H1 (cell line): ENCODE measurements around the gene SUGP2. TPM values are rescaled to one million over a fixed set of nuclear protein-coding genes. Genes with fewer than 3 reads are reported as not detected.

Experiments
- CTCF ChIA-PET: fragments of 300-600 bp; sonication (Branson Sonifier 250); formaldehyde crosslinking; loops from one replicate; lab custom pipeline; 2021; ENCODE audit not compliant: partially characterized antibody; lab: Charles Lee
- POLR2A ChIA-PET: fragments of 300-600 bp; sonication (Branson Sonifier 250); formaldehyde crosslinking; loops from one replicate; lab custom pipeline; 2021; ENCODE audit warnings: inconsistent platforms; ENCODE audit not compliant: partially characterized antibody; lab: Charles Lee
- DNase-seq, 2 experiments: peaks; one replicate each; pipeline versions ENCODE4 v3.0.0 to v3.0.0-alpha.2; 2010 to 2022; ENCODE audit warnings: low spot score in 2 of 2, low read depth in 1 of 2, mixed read lengths in 1 of 2
- FAIRE-seq: peaks from 2 replicates; lab custom pipeline; 2011; peaks lifted over from hg19 to GRCh38; lab: Jason Lieb, UNC
- H2AFZ ChIP-seq: 2 replicates; pipeline ENCODE4 v1.8.1; 2012; ENCODE audit warnings: low read length, inconsistent platforms
- H2AK5ac ChIP-seq: 2 replicates; pipeline ENCODE4 v1.6.1; 2013; ENCODE audit warnings: low read depth, low read length
- H2BK120ac ChIP-seq: replicated peaks from 2 replicates; pipeline ENCODE3; 2013; ENCODE audit warnings: low read depth, low read length, inconsistent platforms
- H2BK12ac ChIP-seq: 2 replicates; pipeline ENCODE4 v1.6.1; 2013; ENCODE audit warnings: low read depth, low read length
- H2BK15ac ChIP-seq: 2 replicates; pipeline ENCODE4 v1.6.1; 2013; ENCODE audit warnings: low read length
- H2BK20ac ChIP-seq: 2 replicates; pipeline ENCODE4 v1.6.1; 2013; ENCODE audit warnings: low read length
- H2BK5ac ChIP-seq: 2 replicates; pipeline ENCODE4 v1.6.1; 2013; ENCODE audit warnings: low read depth, low read length
- H3K14ac ChIP-seq: 2 replicates; pipeline ENCODE4 v1.6.1; 2013; ENCODE audit warnings: inconsistent platforms; ENCODE audit not compliant: insufficient read length
- H3K18ac ChIP-seq: 2 replicates; pipeline ENCODE4 v1.6.1; 2013; ENCODE audit warnings: low read length; ENCODE audit errors: extremely low read depth
- H3K23ac ChIP-seq: 2 replicates; pipeline ENCODE4 v1.6.1; 2013; ENCODE audit warnings: inconsistent platforms; ENCODE audit not compliant: insufficient read length
- H3K23me2 ChIP-seq: 2 replicates; pipeline ENCODE4 v1.6.1; 2013; ENCODE audit warnings: low read depth, low read length
- H3K27ac ChIP-seq: 2 replicates; pipeline ENCODE4 v1.6.1; 2011; ENCODE audit warnings: low read depth, low read length, inconsistent platforms
- H3K27me3 ChIP-seq, 4 experiments: replicated peaks in 1 of 4; 1 replicate in 1 of 4; 2 replicates in 3 of 4; pipeline versions ENCODE4 v1.6.1 to v1.8.1; 2011 to 2013; ENCODE audit warnings: low read length in 3 of 4, mild to moderate bottlenecking in 3 of 4, inconsistent platforms in 2 of 4, mixed read lengths in 2 of 4, moderate library complexity in 1 of 4; ENCODE audit not compliant: control insufficient read depth in 3 of 4, insufficient read depth in 3 of 4; ENCODE audit errors: extremely low read depth in 1 of 4
- H3K36me3 ChIP-seq, 4 experiments: 2 replicates each; pipeline versions ENCODE4 v1.6.1 to v1.8.1; 2011 to 2013; ENCODE audit warnings: mild to moderate bottlenecking in 4 of 4, low read length in 3 of 4, moderate library complexity in 2 of 4, control low read depth in 1 of 4, inconsistent platforms in 1 of 4; ENCODE audit not compliant: insufficient read depth in 4 of 4, control insufficient read depth in 2 of 4
- H3K4ac ChIP-seq: replicated peaks from 2 replicates; pipeline ENCODE3; 2013; ENCODE audit warnings: low read length, low read depth, mixed read lengths, inconsistent platforms; ENCODE audit not compliant: insufficient read length
- H3K4me1 ChIP-seq, 4 experiments: replicated peaks in 1 of 4; 1 replicate in 1 of 4; 2 replicates in 3 of 4; pipeline versions ENCODE4 v1.6.1 to v1.8.1; 2011 to 2013; ENCODE audit warnings: low read length in 3 of 4, inconsistent platforms in 2 of 4, mixed read lengths in 1 of 4; ENCODE audit not compliant: insufficient read depth in 4 of 4, control insufficient read depth in 3 of 4
- H3K4me2 ChIP-seq, 2 experiments: 2 replicates each; pipeline versions ENCODE4 v1.6.1 to v1.8.1; 2011 to 2013; ENCODE audit warnings: low read depth in 2 of 2, low read length in 2 of 2, control low read depth in 1 of 2, inconsistent platforms in 1 of 2, mild to moderate bottlenecking in 1 of 2; ENCODE audit not compliant: insufficient read depth in 1 of 2
- H3K4me3 ChIP-seq, 4 experiments: fragments of 200-600, 300-600 bp in 1 of 4; sonication (generic), shearing (Covaris generic), sonication (Bioruptor Twin) in 1 of 4; 2 replicates each; pipeline versions ENCODE4 v1.5.1 to v1.8.1; 2011 to 2016; ENCODE audit warnings: low read length in 4 of 4, low read depth in 3 of 4, control low read depth in 2 of 4, inconsistent platforms in 2 of 4, mild to moderate bottlenecking in 2 of 4, mixed read lengths in 1 of 4, moderate library complexity in 1 of 4; ENCODE audit not compliant: insufficient read depth in 2 of 4; ENCODE audit errors: extremely low read depth in 1 of 4
- H3K56ac ChIP-seq: replicated peaks from 2 replicates; pipeline ENCODE3; 2013; ENCODE audit warnings: low read depth, mild to moderate bottlenecking, mixed read lengths, low read length, inconsistent platforms; ENCODE audit not compliant: insufficient read length
- H3K79me1 ChIP-seq: 2 replicates; pipeline ENCODE4 v1.6.1; 2013; ENCODE audit warnings: low read depth, low read length, control low read depth
- H3K79me2 ChIP-seq, 2 experiments: 2 replicates each; pipeline versions ENCODE4 v1.6.1 to v1.8.1; 2012 to 2013; ENCODE audit warnings: low read length in 2 of 2, mild to moderate bottlenecking in 2 of 2, inconsistent platforms in 1 of 2; ENCODE audit not compliant: insufficient read depth in 2 of 2, control insufficient read depth in 1 of 2
- H3K9ac ChIP-seq, 4 experiments: replicated peaks in 1 of 4; 1 replicate in 1 of 4; 2 replicates in 3 of 4; pipeline versions ENCODE4 v1.6.1 to v1.8.1; 2011 to 2013; ENCODE audit warnings: low read depth in 3 of 4, low read length in 3 of 4, control low read depth in 2 of 4, mild to moderate bottlenecking in 2 of 4, moderate library complexity in 2 of 4, inconsistent platforms in 1 of 4; ENCODE audit errors: extremely low read depth in 1 of 4
- H3K9me3 ChIP-seq, 2 experiments: 2 replicates each; pipeline versions ENCODE4 v1.6.1 to v1.8.1; 2012 to 2013; ENCODE audit warnings: mild to moderate bottlenecking in 2 of 2, moderate library complexity in 2 of 2, control low read depth in 1 of 2, inconsistent platforms in 1 of 2, low read depth in 1 of 2, low read length in 1 of 2, mixed read lengths in 1 of 2; ENCODE audit not compliant: insufficient read depth in 2 of 2
- H4K20me1 ChIP-seq, 2 experiments: replicated peaks in 1 of 2; 2 replicates each; pipeline versions ENCODE3 to v1.8.1; 2011 to 2013; ENCODE audit warnings: inconsistent platforms in 2 of 2, low read length in 2 of 2, mild to moderate bottlenecking in 1 of 2; ENCODE audit not compliant: insufficient read depth in 2 of 2, control insufficient read depth in 1 of 2
- H4K5ac ChIP-seq: 2 replicates; pipeline ENCODE4 v1.6.1; 2013; ENCODE audit warnings: low read length, low read depth, mixed read lengths, inconsistent platforms; ENCODE audit not compliant: insufficient read length
- H4K8ac ChIP-seq: 2 replicates; pipeline ENCODE4 v1.8.0; 2013; ENCODE audit warnings: mild to moderate bottlenecking, moderate library complexity, low read length, inconsistent platforms; ENCODE audit not compliant: insufficient read depth; ENCODE audit errors: extremely low read depth
- H4K91ac ChIP-seq: replicated peaks from 2 replicates; pipeline ENCODE3; 2013; ENCODE audit warnings: low read length, mixed read lengths, inconsistent platforms; ENCODE audit not compliant: insufficient read length
- ASH2L ChIP-seq: fragments of 200-600, 300-600 bp; sonication (generic); IDR thresholded peaks from one replicate; pipeline ENCODE4 v1.7.1; 2017; ENCODE audit warnings: low read length
- CHD2 ChIP-seq: IDR thresholded peaks from 2 replicates; pipeline ENCODE4 v1.6.1; 2012; ENCODE audit warnings: low read length, improper control_type of control experiment
- EGR1 ChIP-seq: IDR thresholded peaks from 2 replicates; pipeline ENCODE4 v1.6.1; 2011; ENCODE audit warnings: low read depth, low read length, borderline replicate concordance
- EZH2 ChIP-seq: fragments of 200-600 bp; sonication (generic); IDR thresholded peaks from 2 replicates; pipeline ENCODE4 v1.7.1; 2012; ENCODE audit warnings: low read depth, mild to moderate bottlenecking, moderate library complexity, low read length, inconsistent platforms; ENCODE audit not compliant: severe bottlenecking
- FOSL1 ChIP-seq: IDR thresholded peaks from 2 replicates; pipeline ENCODE4 v1.6.1; 2011; ENCODE audit warnings: mild to moderate bottlenecking, low read depth, low read length, moderate library complexity; ENCODE audit not compliant: insufficient read depth
- HDAC2 ChIP-seq, 2 experiments: fragments of 300-600 bp in 1 of 2; sonication (generic) in 1 of 2; IDR thresholded peaks; 2 replicates each; pipeline ENCODE4 v1.6.1; 2011 to 2012; ENCODE audit warnings: low read depth in 2 of 2, low read length in 2 of 2, mild to moderate bottlenecking in 2 of 2, moderate library complexity in 2 of 2, borderline replicate concordance in 1 of 2, inconsistent platforms in 1 of 2
- HDAC6 ChIP-seq: IDR thresholded peaks from one replicate; pipeline ENCODE4 v1.7.1; 2012; ENCODE audit warnings: low read depth, mild to moderate bottlenecking, inconsistent platforms, low read length, moderate library complexity
- JUN ChIP-seq: IDR thresholded peaks from 2 replicates; pipeline ENCODE4 v1.6.1; 2011; ENCODE audit warnings: low read depth, mild to moderate bottlenecking, improper control_type of control experiment, low read length
- NRF1 ChIP-seq: IDR thresholded peaks from 2 replicates; pipeline ENCODE4 v1.6.1; 2011; ENCODE audit warnings: mild to moderate bottlenecking, low read depth, low read length, improper control_type of control experiment
- PHF8 ChIP-seq: fragments of 200-600 bp; sonication (generic); conservative IDR thresholded peaks from 2 replicates; pipeline ENCODE4 v1.7.1; 2012; ENCODE audit warnings: low read depth, mild to moderate bottlenecking, inconsistent platforms, low read length, moderate library complexity
- RFX5 ChIP-seq: IDR thresholded peaks from 2 replicates; pipeline ENCODE4 v1.6.1; 2011; ENCODE audit warnings: low read depth, low read length, improper control_type of control experiment, borderline replicate concordance
- RXRA ChIP-seq: IDR thresholded peaks from 2 replicates; pipeline ENCODE4 v1.6.1; 2011; ENCODE audit warnings: low read depth, mild to moderate bottlenecking, low read length, moderate library complexity; ENCODE audit not compliant: insufficient read depth
- SAP30 ChIP-seq: fragments of 300-600 bp; sonication (generic); IDR thresholded peaks from 2 replicates; pipeline ENCODE4 v1.7.1; 2012; ENCODE audit warnings: low read length, moderate library complexity, mild to moderate bottlenecking, inconsistent platforms; ENCODE audit not compliant: insufficient read depth, insufficient replicate concordance
- TAF1 ChIP-seq: IDR thresholded peaks from 2 replicates; pipeline ENCODE4 v1.6.1; 2011; ENCODE audit warnings: mild to moderate bottlenecking, low read depth, low read length
- WGBS, 2 experiments: shearing (Covaris generic) in 1 of 2; methylation state at CpG; one replicate each; pipeline versions ENCODE4 v1.1.6 to v1.1.7; 2013 to 2015; ENCODE audit warnings: low lambda C conversion rate in 2 of 2, mixed read lengths in 2 of 2, inconsistent platforms in 1 of 2, low coverage in 1 of 2, missing lambda C conversion rate in 1 of 2; ENCODE audit not compliant: insufficient replicate concordance in 2 of 2, insufficient coverage in 1 of 2, insufficient read length in 1 of 2; ENCODE audit errors: extremely low coverage in 1 of 2, missing lambda C conversion rate in 1 of 2; 5-methylcytosine and 5-hydroxymethylcytosine counted together
- polyA plus RNA-seq, 7 experiments: library from polyadenylated mRNA; depleted of rRNA in 3 of 7; stranded (reverse) in 5 of 7; unstranded in 2 of 7; fragments of >200 nt in 5 of 7; fragments of 200-250 nt in 2 of 7; gene quantifications; 1 replicate in 5 of 7; 2 replicates in 1 of 7; 4 replicates in 1 of 7; pipeline versions ENCODE4 v1.2.1 to v1.2.3, GENCODE V29; 2011 to 2013; ENCODE audit warnings: missing spikeins in 2 of 7, mixed read lengths in 2 of 7
- total RNA-seq: library from RNA; stranded (reverse); fragmentation: NEBNext Ultra II Directional; extraction: Animal tissue kit (Norgen Biotek cat#: 25700); gene quantifications from 2 replicates; pipeline ENCODE4 v1.2.1, GENCODE V29; 2021

Gene SUGP2
- total and polyA plus RNA-seq, 2 of the 8 experiments (the other 6 are each of a cell fraction or from before 2014, with no cell fraction given): 57.7 to 114 TPM

GRCh38 chr19:19043481-19043880 lies 10.2 kb upstream of the SUGP2 start:
- POLR2A ChIA-PET: interaction anchor here (2.2 kb wide), 1 partner anchor 10 kb away, joined by 4 read pairs; no protein-coding TSS in a partner anchor
- Histone ChIP-seq H2BK12ac (no peak overlapping the region), H3K79me1 (peaks cover 17% of the 10 kb centered on the region), H4K8ac (no peak overlapping the region), H3K4me2 (no peak overlapping the region), H3K23ac (no peak overlapping the region), H3K14ac (no peak overlapping the region), H4K20me1 (peaks cover 3 to 13% of the 10 kb centered on the region in 2 experiments), H3K56ac (no peak overlapping the region), H3K36me3 (peaks cover 11 to 39% (median 22%) of the 10 kb centered on the region in 4 experiments), H3K79me2 (peaks cover 5 to 28% of the 10 kb centered on the region in 2 experiments; a peak in 3 of 4 replicates), H2BK20ac (no peak overlapping the region), H2BK5ac (no peak overlapping the region), H2BK15ac (no peak overlapping the region), H3K27me3 (no peaks in the 10 kb centered on the region; a peak in 1 of 7 replicates), H2BK120ac (no peak overlapping the region), H4K5ac (no peak overlapping the region), H2AK5ac (no peak overlapping the region), H3K9ac (no peak overlapping the region), H3K23me2 (no peaks in the 10 kb centered on the region), H3K4me3 (no peak overlapping the region), H3K4ac (no peak overlapping the region), H4K91ac (no peak overlapping the region), H3K18ac (no peak overlapping the region), H3K4me1 (no peaks in the 10 kb centered on the region), H3K9me3 (no peaks in the 10 kb centered on the region), H3K27ac (no peak overlapping the region), H2AFZ (no peak overlapping the region)
- no peak for FAIRE-seq
- CTCF ChIA-PET: interaction anchor here (0.6 to 1.4 kb wide), 3 partner anchors 9 to 51 kb away, joined by 3 read pairs; no protein-coding TSS in a partner anchor
- WGBS, 2 experiments: 87% methylated on average over 5 of the region's 6 CpGs; no CpG with 5 or more reads in 1 of the 2 experiments
- no peak for DNase-seq
- no peak for TF ChIP-seq HDAC6
- TF ChIP-seq ASH2L: no peak
- no peak for TF ChIP-seq NRF1
- TF ChIP-seq RXRA: no peak
- TF ChIP-seq EGR1: no peak
- TF ChIP-seq JUN: no peak
- TF ChIP-seq HDAC2 (IDR thresholded peaks at IDR 0.05; ENCODE audit: borderline replicate concordance in 1 of 2, low read depth in 2 of 2, low read length in 2 of 2): no peak
- no peak for TF ChIP-seq CHD2
- TF ChIP-seq RFX5: no peak
- TF ChIP-seq SAP30: no peak
- TF ChIP-seq FOSL1: no peak
- TF ChIP-seq PHF8: no peak
- TF ChIP-seq EZH2: no peak
- no peak for TF ChIP-seq TAF1
